DMS53 treated with DMSO at 0.1 percent for 48 hours (cell line): ENCODE measurements around the gene DAD1.
"Not testable (repeated sequence)": the region's sequence is repeated elsewhere in the genome, so short reads cannot be mapped to it uniquely, and the experiment has no call there.

Experiments
- DNase-seq: peaks from one replicate; lab custom pipeline; 2025; ENCODE audit not compliant: unreplicated experiment; lab: John Stamatoyannopoulos, UW

Gene DAD1

GRCh38 chr14:22599349-22599748 lies 10.3 kb upstream of the DAD1 start:
- no peak for DNase-seq

- DNase-seq, result peak; percentile 17
These were observed 9.8 kb upstream of the DAD1 start for GRCh38 chr14:22598896-22599244.

- DNase-seq, result peak; percentile 15
These were observed 9.3 kb upstream of the DAD1 start, which contains the start of gene ABHD4 for GRCh38 chr14:22598099-22598895. Gene ABHD4 (plus strand): TSS chr14:22598300. CDS start chr14:22598307, 7 bp downstream.

- no peak for DNase-seq
These were observed 8.7 kb upstream of the DAD1 start for GRCh38 chr14:22597771-22598098.

GRCh38 chr14:22597265-22597664 lies 8.2 kb upstream of the DAD1 start:
- DNase-seq, result no peak

- no peak for DNase-seq
These were observed 7.4 kb upstream of the DAD1 start for GRCh38 chr14:22596354-22596879.

GRCh38 chr14:22594156-22594716 lies 5.2 kb upstream of the DAD1 start:
- no peak for DNase-seq

- DNase-seq, result no peak
These were observed 4.6 kb upstream of the DAD1 start for GRCh38 chr14:22593601-22594000.

- no peak for DNase-seq
These were observed 4.2 kb upstream of the DAD1 start for GRCh38 chr14:22593189-22593588.

GRCh38 chr14:22588526-22589095 lies 413 bp downstream of the DAD1 start:
- DNase-seq, result no peak

GRCh38 chr14:22587677-22588422 lies 1.2 kb downstream of the DAD1 start:
- not testable (repeated sequence) for DNase-seq

GRCh38 chr14:22587247-22587646 lies 1.8 kb downstream of the DAD1 start:
- DNase-seq, result no peak

GRCh38 chr14:22583994-22584393 lies 5.0 kb downstream of the DAD1 start:
- no peak for DNase-seq

GRCh38 chr14:22580625-22581024 lies 8.4 kb downstream of the DAD1 start:
- DNase-seq, result no peak

GRCh38 chr14:22579881-22580280 lies 9.1 kb downstream of the DAD1 start:
- no peak for DNase-seq

GRCh38 chr14:22579236-22579635 lies 9.8 kb downstream of the DAD1 start:
- DNase-seq, result no peak

- DNase-seq, result no peak
These were observed 11.6 kb downstream of the DAD1 start for GRCh38 chr14:22577334-22577908.

- DNase-seq, result no peak
These were observed 15.2 kb downstream of the DAD1 start for GRCh38 chr14:22573804-22574203.

GRCh38 chr14:22572562-22573058 lies 16.4 kb downstream of the DAD1 start:
- DNase-seq, result peak; percentile 7

GRCh38 chr14:22570132-22570949 lies 18.7 kb downstream of the DAD1 start:
- peak; percentile 27 for DNase-seq
